ENCODE measurements around the gene CERS3. TPM values are rescaled to one million over a fixed set of nuclear protein-coding genes. Genes with fewer than 3 reads are reported as not detected.

The CERS3 gene
- polyA plus RNA-seq, 1 donor (not counting 4 experiments of a cell fraction or from before 2014, with no cell fraction given), result 23.5 TPM

- Histone ChIP-seq H3K27me3 (ENCODE audit: control insufficient read depth, extremely low read depth, insufficient read depth, low read length) (no peaks in the 10 kb centered on the region), H3K79me2 (ENCODE audit: control insufficient read depth, insufficient read depth, low read length) (no peaks in the 10 kb centered on the region), H3K4me2 (ENCODE audit: control insufficient read depth, extremely low read depth, insufficient read depth, low read depth, low read length) (no peak overlapping the region), H3K27ac (ENCODE audit: control insufficient read depth, insufficient read depth, low read length) (no peak overlapping the region), H3K4me1 (ENCODE audit: control insufficient read depth, extremely low read depth, insufficient read depth, low read length) (no peaks in the 10 kb centered on the region), H2AFZ (ENCODE audit: control insufficient read depth, low read length) (no peak overlapping the region), H3K9ac (ENCODE audit: control insufficient read depth, extremely low read depth, insufficient read depth, low read length) (no peak overlapping the region), H3K9me1 (ENCODE audit: control insufficient read depth, extremely low read depth, insufficient read depth, low read length) (no peaks in the 10 kb centered on the region), H3K9me3 (ENCODE audit: control insufficient read depth, low read depth, low read length) (no peaks in the 10 kb centered on the region), H3K36me3 (ENCODE audit: control insufficient read depth in 2 of 2, extremely low read depth in 1 of 2, insufficient read depth in 2 of 2, low read length in 2 of 2) (peaks cover 7 to 14% of the 10 kb centered on the region in 2 experiments), H4K20me1 (ENCODE audit: control insufficient read depth, extremely low read depth, insufficient read depth, low read length) (no peaks in the 10 kb centered on the region), H3K4me3 (ENCODE audit: control insufficient read depth in 2 of 3, extremely low read depth in 1 of 3, insufficient read depth in 2 of 3, low read depth in 1 of 3, low read length in 3 of 3) (no peak overlapping the region)
- DNase-seq (ENCODE audit: low read depth, low spot score), result no peak
- no peak for TF ChIP-seq CTCF (optimal IDR thresholded peaks at IDR 0.05 in 1 of 3, IDR thresholded peaks at IDR 0.05 in 1 of 3, conservative IDR thresholded peaks at IDR 0.05 in 1 of 3; ENCODE audit: extremely low read depth in 1 of 3, insufficient read depth in 2 of 3, low read length in 3 of 3)
- TF ChIP-seq EZH2 (IDR thresholded peaks at IDR 0.05; ENCODE audit: low read length), result no peak
- dilution Hi-C loops (cut with MboI; ENCODE audit: extremely low pct_ligation_motif_present, low sequenced_read_pairs), result no loop called here
- no peak for FAIRE-seq
These were observed 56.8 kb downstream of the CERS3 start for GRCh38 chr15:100471933-100472332.

- H3K9ac ChIP-seq (ENCODE audit: control insufficient read depth, extremely low read depth, insufficient read depth, low read length), result no peak overlapping the region
These were observed 60.5 kb downstream of the CERS3 start for GRCh38 chr15:100468285-100468684.

More at GRCh38 chr15:100468285-100468684, 60.5 kb downstream of the CERS3 start:
- no peaks in the 10 kb centered on the region for H3K79me2 ChIP-seq (ENCODE audit: control insufficient read depth, insufficient read depth, low read length)
- peaks cover 7 to 11% of the 10 kb centered on the region in 2 experiments for H3K36me3 ChIP-seq (ENCODE audit: control insufficient read depth in 2 of 2, extremely low read depth in 1 of 2, insufficient read depth in 2 of 2, low read length in 2 of 2)
- H3K9me1 ChIP-seq (ENCODE audit: control insufficient read depth, extremely low read depth, insufficient read depth, low read length), result no peaks in the 10 kb centered on the region
- H2AFZ ChIP-seq (ENCODE audit: control insufficient read depth, low read length), result no peak overlapping the region
- H4K20me1 ChIP-seq (ENCODE audit: control insufficient read depth, extremely low read depth, insufficient read depth, low read length), result no peaks in the 10 kb centered on the region
- no peaks in the 10 kb centered on the region for H3K27me3 ChIP-seq (ENCODE audit: control insufficient read depth, extremely low read depth, insufficient read depth, low read length)
- H3K9me3 ChIP-seq (ENCODE audit: control insufficient read depth, low read depth, low read length), result no peaks in the 10 kb centered on the region
- dilution Hi-C loops (cut with MboI; ENCODE audit: extremely low pct_ligation_motif_present, low sequenced_read_pairs), result no loop called here
- TF ChIP-seq CTCF (optimal IDR thresholded peaks at IDR 0.05 in 1 of 3, IDR thresholded peaks at IDR 0.05 in 1 of 3, conservative IDR thresholded peaks at IDR 0.05 in 1 of 3; ENCODE audit: extremely low read depth in 1 of 3, insufficient read depth in 2 of 3, low read length in 3 of 3) (no peak), EZH2 (IDR thresholded peaks at IDR 0.05; ENCODE audit: low read length) (no peak)
- FAIRE-seq (no peak), DNase-seq (ENCODE audit: low read depth, low spot score) (no peak)
- H3K4me2 ChIP-seq (ENCODE audit: control insufficient read depth, extremely low read depth, insufficient read depth, low read depth, low read length), result no peak overlapping the region
- H3K27ac ChIP-seq (ENCODE audit: control insufficient read depth, insufficient read depth, low read length), result no peak overlapping the region
- H3K4me3 ChIP-seq (ENCODE audit: control insufficient read depth in 2 of 3, extremely low read depth in 1 of 3, insufficient read depth in 2 of 3, low read depth in 1 of 3, low read length in 3 of 3), result no peak overlapping the region
- H3K4me1 ChIP-seq (ENCODE audit: control insufficient read depth, extremely low read depth, insufficient read depth, low read length), result no peaks in the 10 kb centered on the region
